Adrenal gland (tissue), 5 donors: ENCODE measurements around the gene MBD4.

Experiments used
- CTCF ChIP-seq, 6 experiments: fragments of 450-650 bp in 4 of 6; fragments of 200-600 bp in 2 of 6; sonication (generic) in 1 of 6; IDR thresholded peaks; 1 replicate in 5 of 6; 2 replicates in 1 of 6; pipeline versions ENCODE4 v1.5.1 to v1.8.0; 2016 to 2021; ENCODE audit warnings: antibody characterized with exemption in 6 of 6, mild to moderate bottlenecking in 2 of 6, moderate library complexity in 1 of 6
- POLR2A ChIP-seq, 2 donors: fragments of 450-650 bp; IDR thresholded peaks; one replicate each; pipeline ENCODE4 v1.6.1; 2017; ENCODE audit warnings: antibody characterized with exemption in 2 of 2, mild to moderate bottlenecking in 2 of 2, moderate library complexity in 1 of 2
- donor health status: DM: no; HTN: no; CAD: no.

- TF ChIP-seq CTCF (IDR thresholded peaks at IDR 0.05) (no peak), POLR2A (IDR thresholded peaks at IDR 0.05) (no peak)
Observed at GRCh38 chr3:129441215-129441614, 1.5 kb upstream of the MBD4 start.
